Right renal pelvis (tissue), 4 donors: Measurements from ENCODE around the gene SLC4A1. TPM values are rescaled to one million over a fixed set of nuclear protein-coding genes. Genes with fewer than 3 reads are reported as not detected.

Source experiments
- DNase-seq, 4 donors: peaks; one replicate each; pipeline ENCODE4 v3.0.0-alpha.2; 2013; ENCODE audit warnings: low read depth in 4 of 4, low spot score in 3 of 4, missing footprints in 1 of 4
- polyA plus RNA-seq, 4 donors: library from polyadenylated mRNA; unstranded; fragments of 120-200 nt; gene quantifications; one replicate each; pipeline ENCODE4 v1.2.1, GENCODE V29; 2013; ENCODE audit not compliant: insufficient read length in 4 of 4

Gene SLC4A1
- polyA plus RNA-seq, 4 donors: 6.8 to 11.4 (median 10.3) TPM

DNA sequence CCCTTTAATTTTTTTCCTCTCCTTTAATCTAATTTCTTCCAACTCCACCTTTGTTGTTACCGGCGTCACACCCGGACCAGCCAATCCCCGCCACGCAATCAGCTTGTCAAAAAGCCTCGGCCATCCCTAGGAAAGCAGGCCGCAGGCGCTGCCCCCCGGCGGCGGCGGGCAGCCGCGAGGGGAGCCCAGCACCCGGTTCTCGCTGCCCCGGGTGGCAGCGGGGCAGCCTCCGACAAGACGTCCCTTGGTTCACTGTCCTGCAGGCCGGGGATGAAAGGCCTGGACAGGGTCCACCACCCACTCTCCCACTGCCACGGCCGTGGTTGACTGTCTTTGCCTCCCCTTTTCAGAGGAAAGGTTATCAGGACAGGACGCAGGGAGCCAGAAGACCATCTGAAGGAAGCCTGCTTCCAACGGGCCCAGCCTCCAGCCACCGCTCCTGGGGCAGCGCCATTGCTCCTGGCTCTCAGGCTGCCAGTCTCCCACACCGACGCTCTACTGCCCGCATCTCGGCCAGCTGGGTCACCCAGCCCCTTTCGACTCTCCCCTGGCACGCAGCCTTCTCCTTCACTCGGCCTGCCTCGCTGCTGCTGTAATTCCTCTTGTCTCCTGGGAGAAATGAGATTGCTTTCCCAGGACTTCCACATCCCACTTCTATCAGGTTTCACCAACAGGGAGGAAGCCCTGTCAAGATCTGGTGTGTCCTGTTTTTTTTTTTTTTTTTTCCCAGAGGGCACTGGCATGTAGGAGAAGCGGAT lies 45.6 kb downstream of the SLC4A1 start:
- DNase-seq: peak in 1 of 4 donors; percentile 63

DNA sequence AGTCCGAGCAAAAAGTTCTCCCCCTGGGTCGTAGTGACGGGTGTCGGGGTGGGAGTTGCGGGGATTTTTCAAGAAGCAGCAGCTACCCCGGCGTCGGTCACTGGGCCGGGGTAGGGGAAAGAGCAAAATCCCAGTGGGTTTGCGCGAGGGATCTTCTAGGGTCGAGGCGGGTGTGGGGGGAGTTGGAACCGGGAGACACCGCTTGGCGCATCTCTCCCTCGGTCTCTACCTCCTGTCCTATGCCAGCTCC lies 46.1 kb downstream of the SLC4A1 start:
- no peak for DNase-seq

DNA sequence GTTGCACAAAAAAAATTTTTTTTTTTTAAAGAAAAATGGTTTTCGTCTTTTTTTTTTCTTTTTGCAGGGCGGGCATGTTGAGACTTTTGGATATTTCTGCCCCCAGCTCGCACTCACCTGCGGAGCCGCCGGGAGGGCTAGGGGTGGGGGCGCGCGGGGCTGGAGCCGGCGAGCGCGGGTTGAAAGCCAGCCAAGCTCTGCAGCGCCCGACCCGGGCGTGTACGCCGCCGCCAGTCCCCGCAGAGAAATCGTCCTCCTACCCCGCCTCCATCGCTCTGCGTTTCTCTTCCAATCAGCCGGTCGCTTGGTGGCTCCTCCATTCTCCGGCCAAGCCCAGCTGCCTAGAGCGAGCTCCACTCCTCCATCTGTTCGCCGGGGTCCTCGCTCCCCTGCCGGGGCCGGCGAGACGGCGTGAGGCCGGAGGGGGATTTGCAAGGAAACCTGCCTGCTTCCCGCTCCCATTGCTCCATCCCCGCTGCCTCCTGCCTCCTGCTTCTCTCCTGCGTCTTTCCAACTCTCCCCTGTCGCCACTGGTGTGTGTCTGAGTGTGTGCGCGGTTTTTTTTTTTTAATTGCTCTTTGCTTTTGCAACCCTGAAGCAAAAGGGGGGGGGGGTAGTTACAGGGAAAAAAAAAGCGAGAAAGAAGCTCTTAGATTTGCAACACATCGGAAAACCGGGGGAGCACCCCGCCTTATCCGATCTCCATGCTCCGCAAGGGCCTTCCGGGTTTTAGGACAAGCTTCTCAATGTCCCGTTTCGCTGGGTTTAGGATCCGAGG lies 46.7 kb downstream of the SLC4A1 start:
- peak in 2 of 4 donors; percentile 56 to 70 for DNase-seq

GRCh38 chr17:44220213-44221083 lies 47.5 kb downstream of the SLC4A1 start:
- DNase-seq: peak in 1 of 4 donors; percentile 18

DNA sequence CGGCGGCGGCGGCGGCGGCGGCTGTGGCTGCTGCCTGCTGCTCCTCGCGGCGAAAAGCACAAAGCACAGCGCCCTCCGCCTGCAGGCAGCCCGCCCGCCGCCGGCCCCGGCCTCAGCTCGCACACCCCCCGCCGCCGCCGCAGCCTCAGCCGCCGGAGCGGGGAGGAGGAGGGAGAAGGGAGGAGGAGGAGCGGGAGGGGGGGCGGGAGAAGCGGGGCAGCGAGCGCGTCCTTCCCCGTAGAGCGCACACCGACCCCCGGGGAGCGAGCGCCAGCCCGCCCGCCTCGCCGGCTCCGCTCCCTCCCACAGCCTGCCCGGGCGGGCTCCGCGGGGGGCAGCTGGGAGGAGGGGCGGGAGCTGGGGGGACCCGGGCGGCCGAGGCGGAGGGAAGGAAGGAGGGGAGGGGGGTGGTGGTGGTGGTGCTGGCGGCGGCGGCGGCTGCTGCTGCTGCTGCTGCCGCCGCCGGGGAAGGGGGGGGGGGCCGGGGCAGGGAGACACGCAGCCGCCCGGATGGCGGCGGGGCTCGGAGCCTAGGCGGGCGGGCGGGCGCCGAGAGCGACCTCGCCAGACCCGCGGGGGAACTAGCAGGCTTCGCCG lies 48.2 kb downstream of the SLC4A1 start, which contains the start of gene UBTF:
TSS of gene UBTF (minus strand) at position 60 of the 597 bp plus-strand sequence. CDS start 1,446 bp downstream, outside the sequence.
- DNase-seq: peak in 2 of 4 donors; percentile 50 to 55

- peak in 1 of 4 donors; percentile 50 for DNase-seq
These were observed 48.8 kb downstream of the SLC4A1 start for GRCh38 chr17:44219108-44219615.

DNA sequence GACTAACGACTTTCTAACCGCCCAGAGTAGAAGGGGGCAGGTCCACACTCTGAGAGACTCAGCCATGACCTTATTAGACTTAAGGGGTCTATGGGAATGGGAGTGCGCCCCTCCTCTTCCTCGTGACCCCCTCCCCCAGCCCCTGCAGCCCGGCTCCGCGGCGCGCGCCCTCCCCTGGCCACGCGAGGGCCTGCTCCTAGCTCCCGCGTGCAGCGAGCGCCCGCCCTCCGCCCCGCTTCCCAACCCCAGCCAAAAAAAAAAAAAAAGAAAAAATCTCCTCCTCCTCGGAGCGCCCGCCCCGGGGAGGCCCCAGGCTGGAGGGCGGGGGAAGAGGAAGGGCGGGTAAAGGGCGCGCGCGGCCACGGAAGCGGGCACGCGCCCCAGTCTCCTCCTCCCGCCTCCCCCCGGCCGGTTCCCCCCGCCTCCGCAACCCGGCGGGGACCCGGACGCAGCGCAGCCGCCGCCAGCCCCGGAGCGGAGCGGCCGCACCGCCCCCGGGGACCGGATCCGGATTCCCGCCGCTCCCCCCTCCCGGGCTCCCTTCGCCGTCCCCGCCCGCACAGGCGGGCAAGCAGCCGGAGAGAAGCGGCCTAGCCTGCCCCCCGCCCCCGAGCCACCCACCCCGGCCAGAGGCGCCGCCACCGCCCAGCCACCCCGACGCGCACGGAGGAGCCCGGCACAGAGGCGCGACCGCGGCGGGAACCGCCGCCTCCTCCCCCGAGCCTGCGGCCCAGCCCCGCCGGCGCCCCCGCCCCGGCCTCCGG lies 49.4 kb downstream of the SLC4A1 start:
- DNase-seq: peak in 2 of 4 donors; percentile 85 to 90

DNA sequence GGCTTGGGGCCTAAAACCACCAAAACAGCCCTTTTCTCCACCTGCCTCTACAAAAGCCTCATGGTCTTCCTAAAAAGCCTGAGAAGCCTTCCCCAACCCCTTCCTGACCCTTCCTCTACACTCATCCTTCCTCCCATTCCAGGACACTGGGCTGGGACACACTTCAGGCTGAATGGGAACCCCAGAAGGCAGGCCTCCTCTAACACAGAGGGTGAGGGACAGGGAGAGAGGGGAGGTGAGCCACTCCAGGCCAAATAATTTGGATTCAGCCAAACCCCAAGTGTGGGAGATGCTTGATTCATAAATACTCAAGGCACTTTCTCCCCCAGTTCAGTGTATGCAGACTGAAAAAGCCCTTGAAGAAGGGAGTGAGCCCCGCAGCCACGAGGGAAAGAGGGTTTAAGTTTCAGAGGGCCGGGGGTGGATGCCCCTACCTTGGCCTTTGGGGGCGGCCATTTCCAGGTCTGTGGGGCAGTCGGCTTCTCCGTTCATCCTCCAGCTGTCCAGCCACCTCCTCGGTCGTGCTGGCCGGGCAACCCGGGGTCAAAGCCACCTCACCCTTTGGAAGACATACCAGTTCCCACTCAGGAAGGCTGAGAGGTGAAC lies 50.1 kb downstream of the SLC4A1 start:
- DNase-seq: no peak

- no peak for DNase-seq
These were observed 51.2 kb downstream of the SLC4A1 start for GRCh38 chr17:44216694-44217093.

- no peak for DNase-seq
These were observed 51.8 kb downstream of the SLC4A1 start for GRCh38 chr17:44216173-44216572.

DNA sequence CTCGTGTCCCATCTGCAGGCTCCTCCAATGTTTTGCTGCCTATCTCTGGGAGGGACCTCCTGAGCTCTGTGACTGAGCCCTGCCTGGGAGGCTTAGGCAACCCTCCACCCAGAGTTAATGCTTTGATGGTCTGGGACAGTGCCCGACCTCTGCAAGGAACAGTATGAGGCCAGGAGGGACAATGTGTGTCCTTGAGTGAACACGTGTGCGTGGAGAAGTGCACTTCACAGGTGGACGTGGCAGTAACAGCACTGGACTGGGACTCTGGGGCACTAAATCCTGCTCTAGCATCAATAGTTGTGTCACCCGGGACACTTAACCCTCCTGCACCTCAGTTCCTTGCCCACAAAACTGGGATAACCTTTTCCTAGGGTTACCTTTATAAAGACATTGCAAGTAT lies 53.0 kb downstream of the SLC4A1 start:
- DNase-seq: no peak

DNA sequence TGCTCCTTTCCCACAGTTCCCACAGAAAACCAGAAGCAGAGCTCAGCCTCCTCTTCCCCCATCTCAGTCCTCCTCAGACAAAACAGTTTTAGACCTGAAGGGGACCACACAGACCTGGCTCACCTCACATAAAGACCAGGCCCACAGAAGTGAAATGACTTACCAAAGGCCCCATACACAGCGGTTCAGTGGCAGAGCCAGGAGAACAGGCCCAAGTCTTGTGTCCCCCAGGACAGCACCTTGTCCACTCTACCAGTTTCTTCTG lies 53.8 kb downstream of the SLC4A1 start:
- no peak for DNase-seq

- DNase-seq: no peak
These were observed 54.3 kb downstream of the SLC4A1 start for GRCh38 chr17:44213403-44214229.

- no peak for DNase-seq
These were observed 55.2 kb downstream of the SLC4A1 start for GRCh38 chr17:44212507-44213402.

- DNase-seq: no peak
These were observed 56.4 kb downstream of the SLC4A1 start for GRCh38 chr17:44211281-44212265.
